ELF-1 (cell line): ENCODE measurements around the gene RSBN1L.

Experiments used
- DNase-seq: peaks from one replicate; pipeline ENCODE4 v3.0.0-alpha.2; 2016; ENCODE audit warnings: low read depth, low spot score

The RSBN1L gene

DNA sequence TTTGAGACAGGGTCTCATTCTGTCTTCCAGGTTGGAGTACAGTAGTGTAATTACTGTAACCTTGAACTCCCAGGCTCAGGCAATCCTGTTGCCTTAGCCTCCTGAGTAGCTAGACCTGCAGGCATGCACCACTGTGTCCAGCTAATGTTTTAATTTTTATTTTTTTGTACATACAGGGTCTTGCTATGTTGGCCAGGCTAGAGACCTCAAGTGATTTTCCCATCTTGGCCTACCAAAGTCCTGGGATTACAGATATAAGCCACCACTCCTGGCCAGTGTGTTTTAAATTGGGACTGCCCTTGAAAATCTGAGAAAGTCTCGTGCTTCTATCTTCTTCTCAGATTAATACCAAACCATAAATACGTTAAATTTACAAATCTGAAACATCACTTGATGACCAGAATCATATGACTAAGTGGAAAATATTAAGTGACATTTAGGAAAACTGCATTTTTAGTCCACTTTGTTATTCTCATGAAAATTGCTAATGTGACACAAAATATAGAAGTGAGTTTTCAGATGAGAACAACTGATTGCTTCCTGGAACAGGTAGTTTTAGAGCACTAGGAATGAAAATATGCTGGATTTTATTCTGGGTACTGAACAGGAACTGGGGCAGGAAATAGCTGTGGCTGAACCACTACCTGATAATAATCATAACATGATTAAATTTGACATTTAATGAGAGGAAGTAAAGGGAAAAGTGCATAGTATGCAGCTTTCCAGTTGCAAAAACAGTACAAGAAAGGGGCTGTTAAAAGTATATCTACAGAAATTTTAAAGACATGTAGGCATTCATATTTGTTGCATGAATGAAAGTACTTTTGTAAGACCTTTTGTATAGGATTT lies 106.5 kb downstream of the RSBN1L start:
- no peak for DNase-seq

DNA sequence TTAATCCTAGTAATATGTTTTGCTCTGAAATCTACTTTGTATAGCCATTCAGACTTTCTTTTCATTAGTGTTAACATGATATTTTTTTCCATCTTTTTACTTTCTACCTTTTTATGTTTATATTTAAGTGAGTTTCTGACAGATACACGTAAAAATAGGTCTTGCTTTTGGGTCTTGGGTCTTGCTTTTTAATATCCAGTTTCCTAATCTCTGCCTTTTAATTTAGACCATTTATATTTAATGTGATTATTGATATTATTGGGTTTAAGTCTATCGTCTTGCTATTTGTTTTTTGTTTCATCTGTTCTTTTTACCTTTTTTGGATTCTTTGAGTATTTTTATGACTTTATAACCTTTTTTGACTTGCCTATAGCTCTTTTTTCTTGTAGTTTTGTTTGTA lies 110.2 kb downstream of the RSBN1L start:
- no peak for DNase-seq

DNA sequence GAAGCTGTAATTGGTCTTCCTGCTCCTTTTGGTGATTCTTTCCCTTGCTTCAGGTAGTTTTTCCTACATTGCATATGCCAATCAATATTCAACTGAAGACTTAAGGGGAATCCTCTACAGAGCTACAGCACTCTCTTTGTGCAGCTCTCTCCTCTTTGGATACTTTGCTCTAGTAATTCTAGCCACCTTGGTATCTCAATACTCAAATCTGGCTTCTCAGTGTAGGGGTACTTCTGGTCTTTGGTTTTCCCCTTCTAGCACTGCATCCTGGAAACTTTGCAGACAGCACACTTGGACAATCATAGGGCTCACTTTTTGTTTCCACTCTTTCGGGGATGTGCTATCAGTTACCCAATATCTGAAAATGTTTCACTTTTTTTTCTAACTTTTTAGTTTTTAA lies 112.3 kb downstream of the RSBN1L start:
- no peak for DNase-seq

DNA sequence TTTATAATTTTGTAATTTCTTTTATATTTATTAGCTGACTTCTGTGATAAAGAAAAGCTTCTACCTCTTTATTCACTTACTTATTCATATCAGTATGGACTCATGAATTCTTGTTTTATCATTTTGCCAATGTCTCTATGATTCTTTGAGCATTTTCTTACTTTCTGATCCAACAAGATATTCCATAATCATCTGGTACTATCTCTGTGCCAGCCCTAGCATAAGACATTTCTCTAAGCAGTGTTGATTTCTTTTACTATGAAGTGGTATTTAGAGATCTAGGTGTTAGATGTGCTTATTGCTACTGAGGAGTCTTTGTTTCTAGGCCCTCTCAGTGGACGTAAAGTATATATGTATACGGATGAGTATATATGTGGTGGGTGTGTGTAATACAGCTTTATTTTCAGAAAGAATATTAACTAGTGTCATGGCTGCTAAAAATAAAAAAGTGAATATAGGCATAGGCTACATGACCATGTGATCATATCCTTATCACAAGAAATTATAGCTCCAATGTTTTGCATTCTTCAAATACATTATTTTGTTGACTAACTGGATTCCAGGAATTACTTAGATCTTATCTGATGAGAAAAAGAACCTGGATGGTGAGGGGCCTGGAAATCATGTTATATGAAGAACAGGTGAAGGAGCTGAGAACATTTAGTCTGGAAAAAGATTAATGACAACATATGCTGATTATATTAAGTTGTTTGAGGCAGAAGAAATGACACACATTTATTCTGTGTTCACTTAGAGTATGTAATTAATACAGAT lies 115.4 kb downstream of the RSBN1L start:
- no peak for DNase-seq

DNA sequence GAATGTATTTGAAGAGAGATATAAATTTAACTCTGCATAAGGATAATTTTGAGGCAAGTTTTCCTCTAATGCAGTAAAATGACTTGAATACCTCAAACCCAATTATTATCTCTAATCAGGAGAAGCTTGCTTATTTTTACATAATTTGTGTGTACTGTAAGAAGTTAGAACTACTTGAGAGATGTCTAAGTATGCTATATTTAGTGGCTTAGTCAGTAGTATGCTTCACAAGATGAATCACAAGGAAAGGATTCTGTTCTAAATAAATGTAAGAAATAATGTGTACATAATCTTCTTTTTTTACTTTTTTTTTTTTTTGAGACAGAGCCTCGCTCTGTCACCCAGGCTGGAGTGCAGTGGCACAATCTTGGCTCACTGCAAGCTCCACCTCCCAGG lies 116.0 kb downstream of the RSBN1L start:
- no peak for DNase-seq

DNA sequence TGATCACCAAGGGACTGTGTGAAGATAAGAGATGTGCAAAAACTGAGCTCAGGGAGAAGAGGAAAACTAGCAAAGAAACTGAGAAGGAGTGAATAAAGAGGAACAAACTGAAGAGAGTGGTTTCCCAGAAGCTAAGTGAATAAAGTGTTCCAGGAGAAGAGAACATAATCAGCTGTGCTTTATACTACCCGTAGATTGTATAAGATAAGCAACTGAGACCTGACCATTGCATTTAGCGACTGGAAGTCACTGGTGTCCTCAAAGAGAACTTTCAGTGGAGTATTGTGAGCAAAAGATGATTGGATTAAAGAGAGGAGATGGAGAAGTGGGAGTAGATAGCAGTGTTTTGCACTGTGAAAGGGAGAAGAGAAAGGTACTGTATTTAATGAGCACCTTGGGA lies 116.9 kb downstream of the RSBN1L start:
- no peak for DNase-seq

DNA sequence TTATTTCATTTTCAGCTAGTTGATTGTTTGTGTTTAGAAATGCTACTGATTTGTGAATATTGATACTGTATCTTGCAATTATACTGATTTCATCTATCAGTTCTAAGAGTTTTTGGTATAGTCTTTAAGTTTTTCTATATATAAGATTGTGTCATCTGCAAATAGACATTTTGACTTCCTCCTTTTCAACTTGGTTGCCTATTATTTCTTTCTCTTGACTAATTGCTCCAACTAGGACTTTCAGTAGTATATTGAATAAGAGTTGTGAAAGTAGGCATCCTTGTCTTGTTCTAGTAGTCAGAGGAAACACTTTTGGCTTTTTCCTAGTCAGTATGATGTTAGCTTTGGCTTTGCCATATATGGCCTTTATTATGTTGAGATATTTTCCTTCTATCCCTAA lies 122.8 kb downstream of the RSBN1L start:
- no peak for DNase-seq

DNA sequence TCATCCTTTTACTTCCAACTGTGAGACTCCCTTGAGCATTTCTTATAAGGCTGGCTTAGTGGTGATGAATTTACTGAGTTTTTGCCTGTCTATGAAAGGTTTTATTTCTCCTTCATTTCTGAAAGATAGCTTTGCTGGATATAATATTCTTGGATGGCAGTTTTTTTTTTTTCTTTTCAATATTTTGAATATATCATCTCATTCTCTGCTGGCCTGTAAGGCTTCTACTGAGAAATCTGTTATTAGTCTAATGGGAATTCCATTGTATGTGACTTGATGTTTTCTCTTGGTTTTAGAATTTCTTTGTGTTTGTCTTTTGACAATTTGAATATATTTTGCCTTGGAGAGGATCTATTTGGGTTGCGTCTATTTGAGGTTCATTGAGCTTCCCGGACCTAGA lies 124.7 kb downstream of the RSBN1L start:
- no peak for DNase-seq

DNA sequence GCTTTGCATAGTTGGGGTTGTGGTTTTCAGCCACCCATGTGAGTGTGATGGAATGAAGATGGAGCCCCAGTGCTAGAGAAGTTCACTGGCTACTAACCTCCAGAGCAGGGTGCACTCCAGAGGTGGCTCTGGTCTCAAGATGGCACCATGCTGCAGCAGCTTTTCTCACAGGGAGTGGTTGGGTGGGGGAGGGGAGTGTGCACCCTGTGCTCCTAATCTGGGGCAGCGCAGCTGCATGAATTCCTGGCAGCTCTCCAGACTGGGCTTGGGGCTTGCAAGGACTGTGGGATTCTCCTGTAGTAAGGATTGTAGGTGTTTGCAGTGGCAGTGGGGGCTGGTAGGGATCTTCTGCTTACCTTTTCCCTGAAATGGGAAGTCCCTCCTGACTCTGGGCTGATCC lies 126.0 kb downstream of the RSBN1L start:
- no peak for DNase-seq

DNA sequence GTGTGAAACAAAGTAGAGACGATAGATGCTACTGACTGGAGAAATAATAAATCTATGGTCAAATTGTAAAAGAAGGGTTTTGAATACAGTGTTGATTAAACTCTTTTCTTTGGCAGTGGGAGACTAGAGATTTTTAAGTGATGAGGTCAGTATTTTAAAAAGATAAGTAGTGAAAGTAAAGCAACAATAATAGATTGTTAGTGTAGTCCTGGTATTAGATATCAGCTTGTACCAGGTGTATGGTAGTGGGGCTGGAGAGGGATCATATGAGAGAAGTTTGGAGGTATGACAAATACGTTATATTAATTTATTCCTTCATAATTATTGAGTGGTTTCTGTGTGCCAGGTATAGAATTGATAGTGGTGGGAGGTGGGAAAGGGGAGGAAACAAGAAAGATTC lies 127.5 kb downstream of the RSBN1L start:
- no peak for DNase-seq

DNA sequence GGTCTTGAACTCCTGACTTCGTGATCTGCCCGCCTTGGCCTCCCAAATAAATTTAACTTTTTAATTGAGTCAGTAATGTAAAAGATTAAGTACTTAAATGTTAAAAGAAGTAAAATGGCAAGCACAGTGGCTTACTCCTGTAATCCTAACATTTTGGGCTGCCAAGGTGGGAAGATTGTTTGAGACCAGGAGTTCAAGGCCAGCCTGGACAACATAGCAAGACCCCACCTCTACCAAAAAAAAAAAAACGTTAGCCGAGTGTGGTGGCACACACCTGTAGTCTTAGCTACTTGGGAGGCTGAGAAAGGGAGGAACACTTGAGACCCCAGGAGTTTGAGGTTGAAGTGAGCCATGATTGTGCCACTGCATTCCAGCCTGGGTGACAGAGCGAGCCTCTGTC lies 128.4 kb downstream of the RSBN1L start:
- DNase-seq, result no peak

DNA sequence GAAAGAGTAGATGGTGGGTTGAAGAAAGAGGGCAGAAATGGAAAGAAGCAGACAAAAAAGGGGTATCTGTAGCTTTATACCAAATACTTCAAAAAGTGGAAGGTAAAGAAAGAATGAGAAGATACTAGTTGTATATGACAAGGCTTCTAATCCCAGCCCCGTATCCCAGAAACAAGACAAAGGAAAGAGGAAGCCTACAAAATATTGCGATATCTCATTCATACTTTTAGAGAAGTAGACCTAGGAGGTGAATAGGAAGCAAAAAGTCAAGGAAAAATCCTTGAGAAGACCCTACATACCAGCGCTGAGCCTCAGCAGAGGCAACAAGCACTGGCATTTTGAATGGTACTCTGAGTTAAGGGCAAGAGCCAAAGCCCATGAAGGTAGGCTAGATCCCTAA lies 128.9 kb downstream of the RSBN1L start:
- DNase-seq, result no peak

DNA sequence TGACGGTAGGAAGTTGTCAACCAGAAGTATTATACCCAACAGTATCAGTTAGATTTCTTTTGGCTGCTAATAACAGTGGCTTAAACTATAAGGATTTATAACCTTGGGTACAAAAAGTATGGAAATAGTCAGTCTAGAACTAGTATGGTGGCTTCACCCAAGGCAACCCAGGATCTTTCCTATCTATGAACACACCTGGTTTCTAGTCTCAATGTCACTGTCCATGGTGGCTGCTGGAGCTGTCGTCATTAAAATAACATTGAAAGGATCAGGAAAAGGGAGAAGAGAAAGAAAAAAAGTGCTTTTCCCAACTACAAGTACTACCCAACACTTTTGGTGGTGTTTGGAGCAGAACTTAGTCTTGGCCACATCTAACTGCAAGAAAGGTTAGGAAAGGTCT lies 130.0 kb downstream of the RSBN1L start:
- DNase-seq, result no peak

DNA sequence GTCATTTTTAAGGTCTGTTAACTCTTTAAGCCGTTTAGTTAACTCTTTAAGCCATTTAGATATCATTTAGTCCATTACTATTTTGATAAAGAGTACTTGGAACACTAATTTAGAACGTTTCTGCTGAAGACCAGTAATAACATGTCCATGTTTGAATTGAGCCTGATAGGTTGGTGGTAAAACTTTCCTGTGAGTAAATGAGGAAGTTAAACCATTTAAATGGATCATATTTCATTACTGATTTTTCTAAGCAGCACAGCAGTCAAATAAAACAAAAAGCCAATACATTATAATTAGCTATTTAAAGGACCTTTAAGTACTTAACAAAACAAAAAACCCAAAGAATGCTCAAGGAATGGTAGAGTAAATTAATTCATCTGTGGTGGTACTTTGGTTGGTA lies 131.7 kb downstream of the RSBN1L start:
- no peak for DNase-seq

DNA sequence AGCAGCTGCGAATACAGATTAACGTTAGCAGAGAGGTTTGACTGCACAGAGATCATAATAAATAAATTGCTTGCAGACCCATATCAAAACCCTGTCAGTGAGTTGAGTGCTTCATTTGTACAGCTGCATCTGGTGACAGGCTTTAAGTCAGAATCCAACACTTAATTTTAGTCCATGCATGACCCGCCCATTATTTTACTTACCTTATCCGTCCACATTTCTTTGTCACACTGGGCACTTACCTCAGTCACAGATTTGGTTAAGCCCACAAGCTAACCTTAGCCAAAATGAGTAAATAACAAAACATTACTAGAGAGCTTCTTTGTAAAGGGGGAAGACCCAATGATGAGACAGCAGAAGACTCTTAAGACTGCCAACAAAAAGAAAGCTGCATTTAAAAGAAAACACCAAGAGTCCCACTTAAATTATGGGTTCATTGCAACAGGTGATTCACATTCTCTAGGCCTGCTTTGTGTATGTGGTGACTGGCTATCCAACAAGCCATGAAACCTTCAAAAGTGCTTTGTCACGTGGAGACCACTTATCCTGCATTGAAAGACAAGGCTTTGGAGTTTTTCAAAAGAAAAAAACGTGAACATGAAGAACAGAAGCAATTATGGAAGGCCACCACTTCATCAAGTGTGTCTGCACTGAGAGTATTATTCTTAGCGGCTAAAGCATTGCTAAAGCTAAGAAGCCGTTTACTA lies 134.5 kb downstream of the RSBN1L start:
- DNase-seq, result no peak

DNA sequence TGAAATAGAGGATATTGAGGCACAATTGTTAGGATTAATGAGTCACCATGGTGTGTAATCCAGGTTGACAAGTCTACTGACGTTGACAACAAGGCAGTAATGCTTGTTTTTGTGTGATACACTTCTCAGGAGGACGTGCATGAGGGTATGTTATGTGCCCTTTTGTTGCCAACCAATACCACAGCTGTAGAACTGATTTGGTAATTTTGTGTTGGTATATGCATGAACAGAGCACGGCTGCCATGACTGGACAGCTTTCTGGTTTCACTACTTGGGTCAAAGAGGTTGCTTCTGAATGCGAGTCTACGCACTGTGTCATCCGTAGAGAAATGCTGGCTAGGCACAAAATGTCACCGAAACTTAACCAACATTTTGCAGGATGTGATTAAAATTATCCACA lies 135.2 kb downstream of the RSBN1L start:
- no peak for DNase-seq

DNA sequence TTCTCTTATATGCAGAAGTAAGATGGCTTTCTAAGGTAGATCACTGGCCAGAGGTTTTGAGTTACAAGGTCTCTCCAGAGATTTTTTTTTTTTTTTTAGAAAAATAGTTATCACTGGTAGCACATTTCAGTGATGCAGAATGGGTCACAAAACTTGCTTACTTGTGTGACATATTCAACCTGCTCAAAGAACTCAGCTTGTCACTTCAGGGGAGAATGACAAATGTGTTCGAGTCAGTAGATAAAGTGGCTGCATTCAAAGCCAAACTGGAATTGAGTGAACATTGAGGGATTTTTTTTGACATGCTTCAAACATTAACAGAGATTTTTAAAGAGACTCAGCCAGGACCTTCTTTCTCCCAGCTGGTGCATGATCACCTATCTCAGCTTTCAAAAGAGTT lies 135.7 kb downstream of the RSBN1L start:
- DNase-seq, result no peak
